GM19467 (cell line): Measurements from ENCODE around the gene NXT1.
"Not testable (repeated sequence)": the region's sequence is repeated elsewhere in the genome, so short reads cannot be mapped to it uniquely, and the experiment has no call there.

Source experiments
- ATAC-seq: cut with Tn5 transposase; IDR thresholded peaks from one replicate; pipeline ENCODE4 v1.9.1; 2021; ENCODE audit warnings: mild to moderate bottlenecking, moderate library complexity; ENCODE audit not compliant: unreplicated experiment

The NXT1 gene

DNA sequence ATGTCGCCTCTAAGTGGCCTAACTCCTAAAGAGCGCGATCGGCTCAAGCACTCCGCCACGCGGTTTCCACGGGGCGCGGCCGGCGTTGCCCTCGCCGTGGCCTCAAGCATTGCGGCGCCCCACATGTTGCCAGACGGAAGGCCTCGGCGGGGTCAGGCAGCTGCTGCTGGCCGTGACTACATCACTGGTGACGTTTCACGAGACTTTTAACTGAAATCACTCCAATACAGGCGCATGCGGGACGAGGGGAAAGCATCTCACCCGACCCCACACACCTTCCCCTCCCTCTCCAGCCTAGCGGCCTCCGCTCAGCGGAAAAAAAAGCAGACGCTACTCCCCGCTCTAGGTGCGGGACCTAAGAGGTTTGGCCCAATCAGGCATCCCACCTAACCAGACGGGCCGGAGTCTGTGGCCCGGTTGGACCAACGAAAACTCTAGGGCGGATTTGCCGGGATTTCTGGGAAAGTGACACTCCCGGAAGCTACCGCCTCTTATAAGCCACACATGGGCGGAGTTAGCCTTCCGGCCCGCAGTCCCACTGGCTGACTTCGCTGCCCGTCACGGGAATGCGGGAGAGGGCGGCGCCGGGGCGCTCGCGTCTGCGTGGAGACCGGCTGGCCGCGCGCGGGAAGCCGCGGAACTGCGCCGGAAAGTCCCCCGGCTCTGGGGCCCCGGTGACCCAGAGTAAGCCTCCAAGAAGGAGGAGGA lies at the start of gene NXT1:
NXT1 (plus strand) TSS at position 596 of the 708 bp plus-strand sequence. CDS start 3,251 bp downstream, outside the sequence.
- ATAC-seq, result peak; percentile 84

DNA sequence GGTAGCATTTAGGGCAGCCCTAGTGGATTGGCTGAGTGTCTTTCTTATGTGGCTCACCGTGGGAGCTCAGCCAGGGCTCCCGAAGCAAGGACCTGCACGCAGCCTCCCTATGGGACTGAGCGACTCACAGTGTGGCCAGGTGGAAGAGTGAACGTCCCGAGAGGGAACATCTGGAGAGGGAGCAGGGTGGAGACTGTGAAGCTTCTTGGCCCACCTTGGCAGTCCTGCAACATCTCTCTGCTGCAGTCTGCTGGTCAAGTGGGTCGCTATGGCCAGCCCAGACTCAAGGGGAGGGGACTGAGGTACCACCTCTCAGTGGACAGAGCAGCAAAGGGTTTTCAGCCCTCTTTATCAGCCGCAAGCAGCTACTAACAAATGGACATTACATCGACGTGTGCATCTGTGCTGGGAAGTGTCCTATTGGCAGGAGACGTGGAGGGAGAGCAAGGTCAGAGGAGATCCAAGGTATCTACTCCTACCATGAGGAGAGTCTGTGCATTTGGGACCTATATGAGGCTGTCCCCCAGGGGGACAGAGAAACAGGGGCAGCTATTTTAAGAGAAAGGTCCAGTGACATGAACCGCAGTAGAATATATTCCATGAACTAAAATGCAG lies 49.0 kb upstream of the NXT1 start:
- no peak for ATAC-seq

GRCh38 chr20:23302386-23302785 lies 48.2 kb upstream of the NXT1 start:
- no peak for ATAC-seq

DNA sequence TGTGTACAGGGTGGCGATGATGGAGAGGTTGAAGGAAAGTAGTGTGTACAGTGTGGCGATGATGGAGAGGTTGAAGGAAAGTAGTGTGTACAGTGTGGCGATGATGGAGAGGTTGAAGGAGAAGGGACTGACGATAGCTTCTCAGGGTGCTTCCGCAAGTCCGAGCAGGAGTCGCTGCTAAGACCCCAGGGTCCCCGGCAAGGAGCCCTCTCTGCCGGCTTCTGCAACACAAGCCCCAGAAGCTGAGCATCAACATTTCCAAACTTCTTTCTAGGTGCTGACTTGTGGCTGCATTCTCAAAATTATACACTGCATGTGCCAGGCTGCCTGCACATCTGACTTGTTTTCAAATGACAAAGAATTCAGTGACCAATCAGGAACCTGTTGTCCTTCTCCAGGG lies 47.8 kb upstream of the NXT1 start:
- ATAC-seq, result no peak

DNA sequence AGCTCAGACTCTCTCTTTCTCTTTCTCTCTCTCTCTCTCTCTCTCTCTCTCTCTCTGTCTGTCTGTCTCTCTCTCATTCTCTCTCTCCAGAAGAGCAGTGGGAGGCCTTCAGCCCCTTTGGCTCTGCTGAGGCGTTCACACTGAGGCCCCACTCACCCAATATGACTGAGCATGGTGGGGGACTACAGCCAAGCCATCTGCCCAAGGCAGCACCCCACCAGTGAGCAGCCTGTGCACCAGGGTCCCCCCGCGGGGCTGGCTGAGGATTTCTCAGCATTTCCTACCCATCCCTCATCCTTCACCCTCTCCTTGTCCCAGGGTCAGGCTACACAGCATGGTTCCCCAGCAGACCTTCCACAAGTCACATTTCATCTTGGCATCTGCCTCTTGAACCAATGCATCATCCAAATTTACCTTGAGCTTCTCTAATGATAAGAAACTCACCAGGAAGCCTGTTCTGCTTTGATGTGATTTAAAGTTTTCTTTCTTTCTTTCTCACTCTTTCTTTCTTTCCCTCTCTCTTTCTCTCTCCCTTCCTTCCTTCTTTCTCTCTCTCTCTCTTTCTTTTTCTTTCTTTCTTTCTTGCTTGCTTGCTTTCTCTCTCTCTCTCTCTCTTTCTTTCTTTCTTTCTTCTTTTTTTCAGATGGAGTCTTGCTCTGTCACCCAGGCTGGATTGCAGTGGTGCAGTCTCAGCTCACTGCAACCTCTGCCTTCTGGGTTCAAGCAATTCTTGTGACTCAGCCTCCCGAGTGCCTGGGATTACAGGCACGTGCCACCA lies 47.1 kb upstream of the NXT1 start:
- ATAC-seq, result no peak

GRCh38 chr20:23304616-23305015 lies 46.0 kb upstream of the NXT1 start:
- no peak for ATAC-seq

DNA sequence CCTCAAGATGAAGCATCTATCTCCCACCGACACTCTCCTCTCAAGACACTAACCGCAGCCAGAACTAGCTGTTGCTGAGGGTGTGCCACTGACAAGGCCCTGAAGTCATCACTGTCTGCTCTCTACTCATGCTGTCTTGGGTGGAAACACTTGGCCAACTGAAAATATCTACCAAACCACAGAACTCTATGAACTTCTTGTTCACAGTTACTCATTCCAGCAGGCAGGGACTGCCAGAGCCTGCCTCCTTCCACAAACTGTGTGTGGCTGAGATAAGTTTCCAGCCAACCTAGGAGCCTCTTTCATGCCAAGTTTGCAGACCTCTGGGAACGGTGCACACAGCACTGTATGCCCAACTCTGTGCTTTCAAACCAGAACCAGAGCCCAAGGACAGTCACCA lies 45.5 kb upstream of the NXT1 start:
- ATAC-seq, result no peak

- not testable (repeated sequence) for ATAC-seq
Measured at GRCh38 chr20:23307393-23307792, 43.2 kb upstream of the NXT1 start.

DNA sequence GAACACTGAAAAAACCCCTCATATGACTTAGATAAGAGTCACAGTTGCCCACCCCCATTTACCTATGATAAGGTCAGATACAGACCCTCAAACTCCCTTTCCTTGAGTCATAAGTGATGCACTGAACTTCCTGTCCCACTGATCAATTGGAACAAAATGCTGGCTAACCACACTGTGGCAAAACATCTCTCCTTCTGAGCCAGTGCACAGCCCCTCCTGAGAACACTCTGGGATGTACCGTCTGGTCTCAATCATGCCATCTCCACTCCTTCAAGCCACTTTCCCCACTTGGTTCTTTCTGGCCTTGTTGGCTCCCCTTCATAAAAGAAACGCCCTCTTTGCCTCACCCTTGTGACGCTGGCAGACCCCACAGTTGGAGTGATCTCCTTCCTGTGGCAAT lies 42.6 kb upstream of the NXT1 start:
- no peak for ATAC-seq

DNA sequence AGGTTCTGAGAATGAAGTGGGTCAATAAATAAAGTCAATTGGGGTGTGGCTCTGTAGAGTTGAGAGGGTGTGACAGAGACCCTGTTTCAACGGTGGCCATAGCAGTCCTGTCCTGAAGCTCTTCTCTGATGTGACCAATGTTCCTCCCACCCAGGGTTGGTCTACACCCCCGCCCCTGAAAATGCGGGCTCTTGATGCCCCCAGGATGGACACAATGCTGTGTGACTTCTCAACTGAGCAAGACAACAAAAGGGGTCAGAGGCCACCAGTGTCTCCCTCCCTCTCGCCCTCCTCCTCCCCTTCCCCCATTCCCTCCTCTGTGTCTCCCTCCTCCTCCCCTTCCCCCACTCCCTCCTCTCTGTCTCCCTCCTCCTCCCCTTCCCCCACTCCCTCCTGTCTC lies 41.7 kb upstream of the NXT1 start:
- no peak for ATAC-seq

DNA sequence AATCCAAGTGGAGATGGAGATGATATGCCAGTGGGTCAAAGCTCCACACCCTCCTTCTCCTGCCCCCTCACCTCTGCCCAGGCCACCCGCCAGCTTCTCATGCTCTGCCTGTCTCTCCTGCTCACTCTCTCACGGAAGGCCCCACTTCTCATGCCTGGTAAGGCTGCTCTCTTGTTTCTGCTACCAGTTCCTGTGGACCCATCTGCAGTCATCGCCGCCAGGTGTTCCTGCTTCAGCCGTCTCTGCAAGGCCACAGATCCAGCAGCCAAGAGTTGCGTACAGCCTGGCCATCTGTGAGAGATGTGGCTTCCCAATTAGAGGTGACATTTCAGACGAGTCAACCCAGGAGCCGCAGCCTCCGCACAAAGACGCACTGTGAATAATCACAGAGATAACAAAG lies 40.8 kb upstream of the NXT1 start:
- no peak for ATAC-seq

- no peak for ATAC-seq
Measured at GRCh38 chr20:23311947-23312506, 38.6 kb upstream of the NXT1 start.

DNA sequence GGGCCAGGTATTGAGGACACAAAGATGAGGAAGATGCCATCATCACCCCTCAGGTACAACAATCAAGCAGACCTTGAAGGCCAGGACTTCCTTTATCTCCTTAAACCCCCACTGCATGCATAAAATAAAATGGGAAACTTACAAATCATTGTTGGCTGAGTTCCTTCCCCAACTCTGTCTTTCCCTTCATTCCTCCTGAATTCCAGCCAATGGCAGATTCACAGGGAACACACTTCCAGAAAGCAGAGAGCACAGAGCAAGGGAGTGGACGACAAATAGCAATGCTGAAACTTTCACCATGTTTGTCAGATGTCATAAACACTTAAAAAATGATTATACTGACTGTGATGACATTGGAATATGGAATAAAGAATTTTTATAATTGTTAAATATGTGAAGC lies 37.3 kb upstream of the NXT1 start:
- no peak for ATAC-seq

DNA sequence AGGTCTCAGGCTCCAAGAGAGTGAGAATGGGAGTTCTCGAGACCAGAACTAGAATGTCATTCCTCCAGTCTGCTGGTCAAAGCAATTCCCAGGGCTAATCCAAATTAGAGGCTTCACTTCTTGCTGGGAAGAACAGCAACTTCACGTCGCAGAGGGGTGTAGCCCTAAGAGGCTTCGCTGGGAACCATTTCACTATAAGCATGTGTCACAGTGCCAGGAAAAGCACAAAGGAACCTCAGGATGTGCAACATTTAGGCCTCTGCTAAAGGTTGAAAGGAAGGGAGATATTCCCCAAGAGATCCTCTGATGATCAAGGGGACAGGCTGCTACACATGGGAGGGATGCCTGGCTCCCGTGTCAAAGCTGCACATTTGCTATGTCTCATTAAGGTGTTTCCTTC lies 35.9 kb upstream of the NXT1 start:
- ATAC-seq, result no peak

DNA sequence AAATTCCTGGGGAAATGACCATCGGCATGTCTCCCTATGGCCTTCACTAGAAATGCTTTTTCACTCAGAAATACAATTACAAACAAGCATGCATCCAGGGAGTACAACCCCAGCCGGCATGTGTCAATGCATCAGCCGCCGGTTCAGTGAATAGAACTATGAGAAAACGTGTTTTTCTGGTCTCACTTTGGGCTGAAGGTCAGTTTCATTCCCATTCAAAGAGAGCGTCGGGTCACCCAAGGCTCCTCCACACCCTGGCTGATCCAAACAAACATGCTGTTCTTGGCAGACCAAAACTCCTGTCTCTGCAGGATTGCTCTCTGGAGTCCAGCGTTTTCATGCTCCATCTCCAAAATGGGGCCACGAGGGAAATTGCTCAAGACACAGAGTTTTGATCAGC lies 35.5 kb upstream of the NXT1 start:
- no peak for ATAC-seq

GRCh38 chr20:23316626-23317025 lies 34.0 kb upstream of the NXT1 start:
- ATAC-seq, result no peak

DNA sequence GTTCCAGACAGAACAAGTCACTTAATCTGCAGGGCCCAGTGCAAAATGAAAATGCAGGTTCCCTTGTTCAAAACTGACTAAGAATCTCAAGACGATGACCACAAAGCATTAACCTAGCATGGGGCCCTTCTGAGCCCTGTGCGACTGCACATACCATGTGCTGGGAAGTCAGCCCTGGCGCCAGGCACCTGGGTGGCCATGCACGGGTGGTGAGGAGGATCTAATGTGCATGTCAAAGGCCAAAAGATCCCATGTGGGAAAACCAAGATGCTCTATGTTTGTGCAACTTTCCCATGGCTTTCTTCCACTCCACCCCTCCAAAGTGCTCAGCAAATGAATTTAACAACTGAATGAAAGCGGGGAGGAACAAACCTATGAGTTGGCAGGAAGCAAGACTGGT lies 33.5 kb upstream of the NXT1 start:
- ATAC-seq, result no peak

GRCh38 chr20:23318347-23318746 lies 32.2 kb upstream of the NXT1 start:
- ATAC-seq, result no peak

GRCh38 chr20:23320317-23320716 lies 30.3 kb upstream of the NXT1 start:
- no peak for ATAC-seq

- no peak for ATAC-seq
Measured at GRCh38 chr20:23325107-23325506, 25.5 kb upstream of the NXT1 start.

DNA sequence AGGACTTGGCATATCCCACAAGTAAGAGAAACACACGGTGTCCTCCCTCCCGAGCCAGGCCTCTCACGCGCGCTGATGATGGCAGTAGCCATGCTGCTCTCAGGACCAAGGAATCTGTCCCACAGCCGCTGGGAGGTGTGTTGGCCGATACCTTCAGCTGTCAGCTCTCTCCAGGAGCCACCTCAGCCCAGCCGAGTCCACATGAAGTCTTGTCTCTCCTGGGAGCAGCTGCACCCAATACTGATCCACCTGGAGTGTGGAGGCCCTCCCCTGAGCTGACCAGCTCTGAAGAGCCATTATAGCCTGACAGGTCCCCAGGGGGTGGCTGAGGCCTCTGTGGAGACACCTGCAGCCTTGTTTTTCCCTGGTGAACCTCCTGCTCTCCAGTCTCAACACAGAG lies 23.8 kb upstream of the NXT1 start:
- no peak for ATAC-seq
